Fibroblast of upper back skin (primary cell): Measurements from ENCODE around the gene ERBB4.
"Not testable (repeated sequence)": the region's sequence is repeated elsewhere in the genome, so short reads cannot be mapped to it uniquely, and the experiment has no call there.

Experiments
- DNase-seq: peaks from one replicate; pipeline ENCODE4 v3.0.0-alpha.2; 2013

Gene ERBB4

DNA sequence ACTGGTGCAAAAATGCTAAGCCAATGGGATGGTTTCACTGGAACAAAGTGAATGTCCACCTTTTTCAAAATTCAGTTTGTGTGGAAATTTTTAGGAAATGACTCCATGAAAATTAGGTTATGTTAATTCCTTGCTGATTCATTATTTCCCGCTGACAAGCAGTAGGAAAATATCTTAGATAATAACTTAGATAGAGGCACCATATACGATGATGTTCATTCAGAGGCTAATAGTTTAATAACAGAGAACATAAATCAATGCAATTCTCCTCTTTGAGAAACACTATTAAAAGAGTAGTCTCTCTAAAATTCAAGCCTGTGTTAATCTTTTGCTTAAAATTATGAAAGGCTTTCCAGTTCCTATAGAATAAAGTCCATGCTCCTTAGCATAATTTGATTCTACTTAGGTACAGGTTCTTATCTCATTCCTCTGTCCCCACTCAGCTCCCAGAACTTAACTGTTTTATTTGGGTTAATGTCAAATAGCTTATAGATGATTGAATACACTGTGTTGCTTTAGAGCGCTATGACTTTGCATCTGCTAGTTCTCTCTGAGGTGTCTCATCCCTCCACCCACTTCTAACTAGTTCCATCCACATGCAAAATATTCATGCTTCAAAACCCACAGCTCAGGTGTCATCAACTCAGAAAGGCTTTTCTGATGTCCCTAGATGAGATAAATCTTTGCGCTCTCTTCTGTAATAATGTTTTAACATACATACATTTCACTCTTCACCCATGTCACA is 503.6 kb downstream of the ERBB4 start:
- no peak for DNase-seq

DNA sequence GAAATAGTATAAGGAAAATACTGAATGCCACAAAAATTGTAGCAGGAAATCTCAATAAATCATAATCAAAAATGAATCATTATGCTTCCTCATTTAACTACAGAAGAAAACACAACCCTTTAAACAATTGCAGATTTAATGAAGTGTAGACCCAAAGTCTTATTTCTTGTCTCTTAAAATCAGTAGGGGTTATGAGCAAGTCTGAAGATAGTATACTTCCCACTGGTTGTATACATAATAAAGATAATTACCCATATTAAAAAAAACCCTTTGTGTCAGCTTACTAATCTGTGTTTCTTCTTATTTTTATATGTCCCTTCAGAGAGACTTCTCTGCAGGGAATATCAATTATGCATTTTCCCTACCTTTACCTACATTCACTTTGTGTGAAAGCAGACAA is 504.7 kb downstream of the ERBB4 start:
- DNase-seq, result no peak

- peak; percentile 25 for DNase-seq
Measured at GRCh38 chr2:212032536-212033219, 505.9 kb downstream of the ERBB4 start.

- DNase-seq, result peak; percentile 78
Measured at GRCh38 chr2:212032032-212032431, 506.6 kb downstream of the ERBB4 start.

DNA sequence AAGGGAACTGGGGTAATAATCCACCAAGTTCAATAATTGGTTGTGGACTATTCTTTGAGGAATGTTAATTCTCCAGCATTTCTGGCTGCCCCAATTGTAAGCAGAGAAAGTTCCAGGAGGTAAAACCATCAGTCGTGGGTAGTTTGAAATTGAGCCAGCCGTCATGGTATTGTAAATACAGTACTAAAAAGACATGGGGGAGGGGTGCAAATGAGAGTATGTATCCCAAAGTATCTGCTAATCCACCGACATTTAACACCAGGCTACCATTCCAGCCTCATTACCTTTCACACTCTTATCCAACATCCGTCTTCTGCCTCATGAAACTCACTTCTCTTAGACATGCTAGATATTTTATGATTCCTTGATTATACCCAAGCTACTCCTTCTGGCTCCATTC is 507.9 kb downstream of the ERBB4 start:
- peak; percentile 30 for DNase-seq

DNA sequence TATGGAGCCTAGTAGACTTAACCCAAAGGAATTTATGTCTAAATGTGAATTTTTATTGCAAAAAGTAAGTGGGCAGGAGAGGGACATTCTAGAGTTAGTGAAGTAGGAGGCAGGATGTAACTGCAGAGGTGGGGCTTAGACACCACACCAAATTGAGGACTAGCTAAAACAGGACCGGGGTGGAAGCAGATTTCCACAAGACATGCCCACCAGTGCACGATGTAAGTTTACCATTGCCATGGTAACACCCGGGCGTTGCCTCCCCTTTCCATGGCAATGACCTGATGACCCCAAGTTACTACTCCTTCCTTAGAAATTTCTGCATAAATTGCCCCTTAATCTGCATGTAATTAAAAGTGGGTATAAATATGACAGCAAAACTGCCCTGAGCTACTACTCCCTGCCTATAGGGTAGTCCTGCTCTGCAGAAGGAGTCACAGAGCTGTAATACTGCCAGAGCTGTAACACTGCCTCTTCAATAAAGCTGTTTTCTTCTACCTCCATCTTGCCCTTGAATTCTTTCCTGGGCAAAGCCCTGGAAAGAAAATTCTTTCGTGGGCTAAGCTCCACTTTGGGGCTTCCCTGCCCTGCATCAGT is 509.7 kb downstream of the ERBB4 start:
- no peak for DNase-seq

DNA sequence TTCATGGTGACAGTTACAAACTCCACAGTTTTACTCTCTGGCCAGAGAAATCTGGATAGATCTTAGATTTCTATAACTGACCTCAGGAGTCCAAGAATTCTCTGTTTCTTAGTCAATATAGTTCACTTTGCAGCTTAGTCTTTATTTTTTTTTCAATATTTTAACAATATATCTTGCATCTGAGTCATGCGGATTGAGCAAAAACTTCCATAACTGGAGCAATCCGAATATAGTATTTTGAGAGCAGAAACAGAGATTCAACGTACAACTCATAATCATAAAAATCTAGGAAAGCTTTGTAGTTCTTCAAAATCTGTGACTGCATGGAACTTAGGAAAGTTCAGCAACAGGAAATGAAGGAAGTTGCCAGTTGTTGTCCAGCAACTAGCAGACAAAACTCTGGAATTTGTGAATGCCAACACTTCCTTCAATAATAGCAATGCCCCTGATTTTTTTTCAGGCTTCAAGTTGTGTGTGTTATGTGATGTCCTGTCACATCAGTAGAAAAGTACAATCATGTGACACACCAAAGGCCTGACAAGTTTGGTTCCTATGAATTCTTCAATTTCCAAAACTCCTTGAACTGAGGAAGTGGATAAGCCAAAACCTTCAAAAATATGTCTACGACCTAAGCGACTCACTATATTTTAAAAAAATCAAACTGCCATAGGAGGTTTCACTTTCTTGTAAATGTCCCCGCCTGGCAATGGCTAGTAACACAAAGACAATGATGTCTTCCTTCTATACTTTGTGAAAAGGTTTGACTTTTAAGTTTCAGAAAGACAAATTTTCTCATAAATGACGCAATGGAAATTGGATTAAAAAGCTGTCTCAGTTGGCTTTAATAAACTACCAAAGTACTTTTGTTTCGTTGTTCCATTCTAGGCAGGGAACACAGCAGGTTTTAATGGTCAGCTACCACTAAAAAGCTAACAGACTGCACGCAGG is 510.6 kb downstream of the ERBB4 start:
- peak; percentile 51 for DNase-seq

DNA sequence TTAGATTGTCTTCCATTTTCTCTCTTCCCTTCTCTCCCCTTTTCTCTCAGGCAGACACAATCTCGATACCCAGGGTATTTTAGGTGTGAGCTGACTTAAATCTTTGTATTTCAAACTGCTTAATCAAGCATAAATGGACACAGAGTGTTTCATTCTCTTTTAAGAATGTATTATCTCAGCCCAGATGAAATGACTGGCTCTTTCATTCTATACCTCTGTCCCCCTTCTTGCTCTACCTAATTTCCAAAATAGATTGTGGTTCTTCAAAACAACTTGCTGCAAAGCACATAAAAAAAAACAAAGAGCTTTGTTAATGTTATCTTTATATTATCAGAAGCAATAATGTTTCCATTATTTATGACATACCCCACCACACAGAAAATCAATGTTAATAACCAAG is 514.6 kb downstream of the ERBB4 start:
- DNase-seq, result no peak

- no peak for DNase-seq
Measured at GRCh38 chr2:212022966-212023365, 515.6 kb downstream of the ERBB4 start.

GRCh38 chr2:212021947-212022346 is 516.7 kb downstream of the ERBB4 start:
- DNase-seq, result peak; percentile 89

DNA sequence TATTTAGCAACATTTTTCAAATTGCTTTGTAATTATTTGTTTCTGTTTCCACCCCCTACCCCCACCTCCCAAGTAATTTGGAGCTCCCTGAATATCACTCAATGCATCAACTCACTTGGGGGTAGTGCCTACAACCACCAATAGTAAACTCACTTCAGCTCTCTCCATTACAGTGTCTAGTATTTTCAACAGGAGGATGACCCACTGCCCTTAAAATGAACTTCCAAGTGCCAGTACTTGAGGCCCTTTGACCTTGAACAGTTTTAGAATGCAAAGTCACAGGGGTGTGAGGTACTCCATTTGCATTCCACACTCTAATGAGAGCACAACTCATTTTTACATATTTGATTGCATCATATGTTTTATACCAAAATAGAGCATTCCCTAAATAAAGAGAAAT is 523.0 kb downstream of the ERBB4 start:
- DNase-seq, result no peak

DNA sequence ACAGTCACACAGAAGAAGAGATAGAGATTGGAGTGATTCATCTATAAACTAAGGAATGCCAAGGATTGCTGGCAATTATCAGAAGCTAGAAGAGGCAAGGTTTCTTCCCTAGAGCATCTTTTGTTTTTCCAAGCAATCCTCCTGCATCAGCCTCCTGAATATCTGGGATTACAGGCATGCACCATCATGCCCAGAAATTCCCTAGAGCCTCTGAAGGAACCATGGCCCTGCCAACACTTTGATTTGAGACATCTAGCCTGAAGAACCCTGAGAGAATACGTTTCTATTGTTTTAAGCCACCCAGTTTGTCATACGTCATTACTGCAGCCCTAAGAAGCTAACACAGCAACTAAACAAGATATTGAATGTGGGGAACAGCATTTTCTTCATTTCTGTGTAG is 525.0 kb downstream of the ERBB4 start:
- DNase-seq, result peak; percentile 32

DNA sequence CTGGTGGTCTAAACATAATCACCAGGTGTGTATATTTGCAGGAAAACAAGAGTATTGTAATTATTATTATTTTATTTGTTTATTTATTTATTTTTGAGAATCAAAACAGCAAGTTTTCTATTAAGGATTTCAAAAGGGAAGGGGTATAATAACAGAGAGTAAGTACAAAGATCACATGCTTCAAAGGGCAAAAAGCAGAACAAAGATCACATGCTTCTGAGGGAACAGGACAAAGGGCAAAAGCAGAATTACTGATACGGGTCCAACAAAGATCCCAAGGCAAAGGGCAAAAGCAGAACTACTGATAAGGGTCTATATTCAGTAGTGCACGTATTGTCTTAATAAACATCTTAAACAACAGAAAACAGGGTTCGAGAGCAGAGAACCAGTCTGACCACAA is 528.3 kb downstream of the ERBB4 start:
- DNase-seq, result not testable (repeated sequence)

DNA sequence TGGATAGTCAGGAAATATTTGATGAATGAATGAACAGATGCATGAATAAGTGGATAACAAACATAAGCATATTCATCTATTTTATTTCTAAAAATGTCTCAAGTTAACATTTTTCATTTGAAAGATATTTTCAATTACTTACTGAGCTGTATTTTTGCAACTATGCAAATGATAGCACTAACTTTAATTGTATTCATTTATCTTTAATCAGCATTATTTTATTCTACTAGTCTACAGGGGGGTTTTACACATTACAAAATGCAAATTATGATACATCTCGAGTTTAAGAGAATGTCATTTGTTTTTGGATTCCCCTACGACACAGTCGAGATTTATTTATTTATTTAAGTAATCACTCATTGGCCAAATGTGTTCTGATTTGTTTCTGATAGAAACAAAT is 530.6 kb downstream of the ERBB4 start:
- no peak for DNase-seq

GRCh38 chr2:212005085-212005671 is 533.4 kb downstream of the ERBB4 start:
- DNase-seq, result peak; percentile 28

DNA sequence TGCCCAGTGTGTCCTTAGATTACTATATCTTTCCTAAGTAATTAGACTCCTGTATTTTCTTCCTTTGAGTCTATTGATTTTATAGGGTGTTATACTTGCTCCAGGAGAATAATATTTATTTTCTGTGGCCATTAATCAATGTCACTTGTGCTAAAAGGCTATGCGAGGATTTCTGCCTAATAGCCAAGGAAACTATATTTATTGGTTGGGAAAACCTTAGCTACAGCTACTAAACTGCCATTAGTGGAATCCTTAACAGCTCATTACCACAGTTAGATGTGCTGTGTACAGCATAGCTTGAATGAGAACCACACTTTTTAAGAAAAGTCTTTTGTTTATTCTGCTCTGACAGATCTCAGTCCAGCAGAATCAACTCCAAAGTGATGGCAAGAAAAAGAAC is 537.3 kb downstream of the ERBB4 start:
- DNase-seq, result no peak

DNA sequence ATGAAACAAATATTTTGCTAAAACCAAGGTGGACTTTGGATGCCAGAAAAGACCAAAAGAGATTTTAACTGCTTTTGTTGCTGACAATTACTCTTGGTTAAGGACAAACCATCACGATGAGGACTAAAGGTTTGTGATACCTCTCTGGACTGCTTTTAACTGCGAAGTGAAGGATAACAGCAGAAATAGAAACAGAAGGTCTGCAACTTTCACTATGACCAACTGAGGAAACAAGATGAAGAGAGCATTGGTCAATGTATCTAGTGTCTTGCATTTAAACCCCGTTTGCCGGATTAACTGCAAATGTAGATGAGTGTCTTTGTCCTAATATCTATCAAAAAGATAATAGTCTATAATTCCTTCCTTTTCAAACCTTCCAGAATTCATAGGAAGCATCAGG is 541.7 kb downstream of the ERBB4 start:
- no peak for DNase-seq

DNA sequence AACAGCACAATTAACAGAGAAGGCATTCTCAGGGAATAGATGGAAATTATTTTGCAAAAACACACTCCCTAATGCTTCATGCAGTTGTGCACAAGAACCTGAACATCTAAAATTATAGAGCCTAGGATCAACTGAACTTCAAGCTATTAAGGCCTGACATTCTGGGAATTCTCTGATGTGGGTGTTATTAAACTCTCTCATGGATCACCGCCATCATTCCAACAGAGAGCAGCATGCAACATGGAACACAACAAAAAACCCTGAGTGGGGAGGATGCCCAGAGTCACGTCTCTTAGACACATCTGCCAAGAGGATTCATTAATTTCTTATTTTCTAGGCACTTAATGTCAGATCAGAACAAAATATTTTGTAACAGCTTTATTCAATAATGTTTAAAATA is 543.8 kb downstream of the ERBB4 start:
- no peak for DNase-seq

GRCh38 chr2:211990335-211990734 is 548.3 kb downstream of the ERBB4 start:
- DNase-seq, result no peak

DNA sequence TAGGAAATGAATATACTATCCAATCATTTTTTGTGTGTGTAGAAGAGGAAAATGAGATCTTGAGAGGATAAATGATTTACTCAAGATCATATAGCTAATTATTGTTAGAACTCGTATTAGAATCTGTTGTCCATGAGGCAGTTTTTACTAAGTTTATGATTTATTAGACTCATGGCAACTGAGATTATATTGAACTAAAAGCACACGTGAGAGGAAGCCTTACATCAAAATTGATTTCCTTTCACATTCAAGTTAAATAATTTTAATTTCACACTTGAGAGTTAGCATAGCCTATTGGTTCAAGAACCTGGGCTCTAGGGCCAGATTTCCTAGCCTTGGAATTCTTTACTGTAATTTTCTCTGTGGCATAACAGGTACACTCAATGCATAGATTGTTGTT is 552.3 kb downstream of the ERBB4 start:
- no peak for DNase-seq

- DNase-seq, result no peak
Measured at GRCh38 chr2:211985393-211985792, 553.2 kb downstream of the ERBB4 start.

DNA sequence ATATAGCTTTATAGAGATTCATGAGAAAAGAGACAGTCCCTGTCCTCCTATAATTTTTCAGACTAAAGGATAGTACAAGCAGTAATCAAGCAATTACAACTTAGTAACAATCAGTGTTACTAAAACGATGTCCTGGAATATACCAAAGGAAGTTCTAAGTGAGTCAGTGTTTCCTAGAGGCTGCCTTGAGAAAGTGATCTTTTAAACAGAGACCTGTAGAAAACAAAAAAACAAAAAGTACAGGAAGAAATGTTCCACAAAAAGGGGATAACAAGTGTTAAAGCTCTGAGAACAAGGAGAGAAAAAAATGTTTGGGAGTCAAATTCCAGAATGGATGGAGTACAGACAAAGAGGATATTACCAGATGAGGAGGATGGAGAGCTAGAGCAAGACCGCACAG is 556.4 kb downstream of the ERBB4 start:
- no peak for DNase-seq

DNA sequence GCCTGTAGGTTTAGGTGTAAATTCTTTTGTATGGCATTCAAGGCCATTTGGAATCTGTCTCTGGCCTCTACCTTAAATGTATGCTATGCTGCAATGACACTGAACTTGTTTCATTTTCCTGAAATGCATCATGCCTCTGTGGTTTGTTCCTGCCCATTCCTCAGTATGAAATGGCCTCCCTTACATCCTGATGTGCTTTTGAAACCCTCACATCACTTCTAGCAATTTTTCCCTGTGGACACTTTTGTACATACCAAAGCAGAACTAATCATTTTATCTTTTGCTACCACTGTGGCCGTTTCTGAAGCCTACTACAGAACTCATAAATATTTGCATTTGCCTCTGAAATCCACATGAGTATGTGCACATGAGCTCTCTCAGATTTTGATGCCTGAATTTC is 557.2 kb downstream of the ERBB4 start:
- DNase-seq, result peak; percentile 30
